Endometrial microvascular endothelial cells (primary cell): ENCODE measurements around the gene S100A9. TPM values are rescaled to one million over a fixed set of nuclear protein-coding genes. Genes with fewer than 3 reads are reported as not detected.
"Not testable (repeated sequence)": the region's sequence is repeated elsewhere in the genome, so short reads cannot be mapped to it uniquely, and the experiment has no call there.

Source experiments
- in situ Hi-C: cut with HindIII; loops from 2 replicates; pipeline ENCODE4 v1.10.0; 2017; ENCODE audit warnings: low sequenced_read_pairs, low pct_unique_long_range_greater_than_20kb; ENCODE audit errors: inconsistent ontology term
- total RNA-seq: library from RNA; depleted of rRNA; stranded (reverse); fragments of >200 nt; gene quantifications from one replicate; pipeline ENCODE4 v1.2.3, GENCODE V29; 2015; ENCODE audit errors: inconsistent ontology term

Gene S100A9
- total RNA-seq, 1 donor from 2014 or later = not detected

DNA sequence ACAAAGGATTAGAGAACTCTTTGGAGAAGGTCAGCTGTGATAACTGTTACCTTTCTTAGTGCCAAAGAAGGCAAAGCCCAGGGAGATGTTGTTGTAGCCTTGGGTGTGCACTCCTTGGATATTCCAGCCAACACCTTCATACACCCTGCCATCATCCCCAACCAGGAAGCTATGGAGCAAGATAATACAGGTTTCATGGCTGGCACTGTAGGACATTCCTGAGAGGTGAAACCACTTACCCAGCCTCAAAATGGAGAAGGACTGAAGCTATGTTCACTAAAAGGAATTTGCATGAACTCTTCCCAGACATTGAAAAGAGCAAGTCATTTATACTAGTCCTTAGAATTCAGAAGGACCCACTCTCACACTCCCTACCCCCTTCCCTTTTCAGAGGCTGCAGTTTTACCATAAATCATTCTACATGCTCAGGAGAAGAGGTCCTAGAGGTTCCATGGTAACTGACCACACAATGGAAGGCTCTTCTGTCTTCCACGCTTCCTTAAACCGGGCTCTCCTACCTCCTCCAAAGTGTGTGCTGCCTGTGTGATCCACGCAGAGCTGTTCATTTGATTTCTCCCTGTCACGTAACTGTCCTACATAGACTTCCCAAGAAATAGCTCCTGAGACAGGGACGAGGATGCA is 14.5 kb upstream of the S100A9 start:
- in situ Hi-C loops = no loop called here

DNA sequence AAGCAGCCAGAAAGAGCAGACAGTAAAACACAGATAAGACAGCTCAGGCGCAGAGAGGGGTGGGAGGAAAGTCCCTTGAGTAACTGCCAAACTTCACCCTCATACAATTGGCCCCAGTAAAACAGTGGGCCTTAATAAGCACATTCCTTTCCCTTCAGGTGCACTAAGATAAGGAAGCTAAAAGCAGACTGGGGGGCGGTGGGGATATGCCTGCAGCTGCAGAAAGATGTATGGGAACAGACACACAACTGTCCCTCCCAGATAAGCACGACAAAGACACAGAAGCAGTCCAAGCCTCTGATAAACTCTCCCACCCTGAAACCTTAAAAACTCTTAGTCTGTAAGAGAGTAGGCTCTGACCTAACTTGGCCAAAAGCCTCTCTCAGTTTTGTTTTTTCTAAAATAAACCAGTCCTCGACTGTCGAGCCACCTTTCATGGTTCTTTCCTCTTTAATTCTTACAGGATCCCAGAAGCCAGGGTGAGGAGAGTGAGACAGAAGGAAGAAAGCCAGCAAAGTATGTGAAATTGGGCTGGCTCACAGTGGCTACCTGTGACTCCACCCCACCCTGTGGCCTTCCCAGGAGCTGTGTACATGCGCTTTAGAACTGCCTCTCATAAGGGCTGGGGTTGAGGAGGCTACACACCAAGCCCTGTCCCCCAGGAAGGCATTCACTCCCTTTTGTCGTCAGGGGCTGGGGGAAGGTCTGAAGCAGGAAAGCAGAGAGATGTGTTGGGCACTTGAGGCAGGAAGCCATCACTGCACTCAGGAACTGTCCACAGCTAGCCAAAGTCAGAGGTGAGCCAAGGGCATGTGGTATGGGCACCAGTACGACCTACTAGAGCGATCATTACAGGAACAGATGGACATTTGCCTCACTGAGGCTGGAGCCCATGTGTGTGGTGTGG is 13.6 kb upstream of the S100A9 start:
- in situ Hi-C loops = no loop called here

DNA sequence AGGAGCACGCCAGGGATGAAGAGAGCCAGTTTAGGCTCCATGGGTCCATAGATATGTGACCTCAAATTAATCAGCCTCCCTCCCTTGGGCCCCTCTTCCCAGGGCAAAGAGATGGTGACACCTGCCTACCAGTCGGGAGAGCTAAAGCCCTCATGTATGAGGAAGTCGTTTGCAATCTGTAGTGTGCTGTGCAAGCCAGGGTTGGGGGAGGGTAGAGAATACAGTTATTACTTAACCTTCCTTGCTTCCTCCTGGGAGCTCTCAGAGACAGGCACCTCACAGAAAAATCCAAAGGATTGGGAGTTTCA is 13.0 kb upstream of the S100A9 start:
- in situ Hi-C loops = no loop called here

- in situ Hi-C loops = no loop called here
Observed at GRCh38 chr1:153345187-153346076, 12.2 kb upstream of the S100A9 start.

DNA sequence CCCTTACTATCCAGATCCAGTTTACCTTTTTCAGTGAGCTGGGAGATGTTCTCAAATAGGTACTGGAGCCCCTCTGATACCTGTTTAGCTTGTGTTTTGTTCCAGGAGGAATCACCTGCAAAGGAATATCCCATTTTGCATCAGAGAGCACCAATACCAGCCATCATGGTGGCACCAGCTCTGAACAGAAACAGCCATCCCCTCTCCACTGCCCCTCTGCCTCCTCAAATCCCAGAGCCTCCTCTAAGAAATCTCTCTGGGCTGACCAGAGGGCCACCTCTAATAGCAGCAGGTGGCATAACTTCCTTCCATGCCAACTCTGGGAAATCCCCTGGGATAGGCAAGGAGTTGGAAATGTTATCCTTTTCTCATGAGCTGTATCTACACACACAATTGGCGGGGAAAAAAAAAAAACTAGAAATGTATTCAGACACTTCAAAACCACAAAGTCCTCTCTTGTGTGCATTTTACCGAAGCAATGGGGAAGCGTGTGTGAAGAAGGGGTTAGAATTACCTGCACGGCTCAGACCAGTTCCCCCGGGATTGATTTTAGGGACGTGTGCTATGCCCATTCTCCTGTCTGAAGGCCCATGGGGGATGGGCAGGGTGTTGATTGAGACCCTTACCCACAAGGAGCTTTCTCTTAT is 11.5 kb upstream of the S100A9 start:
- in situ Hi-C loops = no loop called here

DNA sequence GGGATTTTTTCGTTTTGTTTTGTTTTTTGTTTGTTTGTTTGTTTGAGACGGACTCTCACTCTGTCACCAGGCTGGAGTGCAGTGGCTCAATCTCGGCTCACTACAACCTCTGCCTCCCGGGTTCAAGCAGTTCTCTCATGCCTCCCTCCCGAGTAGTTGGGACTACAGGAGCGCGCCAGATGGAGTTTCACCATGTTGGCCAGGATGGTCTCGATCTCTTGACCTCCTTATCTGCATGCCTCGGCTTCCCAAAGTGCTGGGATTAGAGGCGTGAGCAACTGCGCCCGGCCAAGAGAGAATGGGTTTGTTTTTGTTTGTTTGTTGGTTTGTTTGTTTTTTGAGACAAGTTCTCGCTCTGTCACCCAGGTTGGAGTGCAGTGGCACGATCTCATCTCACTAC is 10.6 kb upstream of the S100A9 start:
- in situ Hi-C loops = not testable (repeated sequence)

- in situ Hi-C loops = no loop called here
Observed at GRCh38 chr1:153347856-153348255, 9.8 kb upstream of the S100A9 start.

DNA sequence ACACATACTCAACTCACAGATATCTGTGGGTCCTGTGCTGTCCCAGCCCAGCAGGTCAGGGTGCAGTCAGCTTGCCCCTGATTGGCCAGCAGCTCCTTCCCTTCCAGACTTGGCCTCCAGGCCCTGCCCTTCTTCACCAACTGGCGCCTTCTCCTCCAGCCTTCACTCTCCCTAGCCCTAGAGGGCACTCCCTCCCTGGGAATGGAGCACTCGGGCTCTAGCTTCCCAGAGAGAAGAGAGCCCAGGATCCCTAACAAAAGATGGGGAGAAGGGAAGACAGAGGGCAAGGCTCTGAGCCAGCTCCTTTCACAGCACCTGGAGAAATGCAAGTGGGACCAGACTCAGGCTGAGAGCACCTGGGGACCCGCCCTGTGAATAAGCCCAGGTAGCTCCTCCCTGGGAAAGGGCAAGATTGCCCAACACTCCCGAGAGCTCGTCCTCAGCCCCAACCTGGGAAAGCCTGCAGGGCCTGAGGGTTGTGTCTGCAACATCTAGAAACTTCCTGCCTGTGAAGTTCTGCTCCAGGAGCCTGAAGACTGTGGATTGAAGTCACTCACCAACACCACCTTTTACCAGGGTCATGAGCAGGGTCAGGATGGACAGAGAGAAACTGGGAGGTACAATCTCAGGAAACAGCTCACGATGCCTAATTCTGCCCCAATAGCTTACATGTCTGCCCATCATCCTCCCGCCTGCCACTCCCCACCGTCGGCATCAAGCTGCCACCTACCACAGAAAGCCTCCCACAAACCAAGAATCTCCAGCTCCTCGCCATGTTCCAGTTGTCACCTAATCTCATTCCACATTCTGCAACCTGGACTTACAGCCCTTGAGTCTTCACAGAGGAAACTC is 8.9 kb upstream of the S100A9 start, which contains the start of gene PGLYRP4:
TSS of gene PGLYRP4 (minus strand) at position 331 of the 852 bp plus-strand sequence. CDS start 909 bp downstream, outside the sequence.
- in situ Hi-C loops = no loop called here

GRCh38 chr1:153349363-153350320 is 8.0 kb upstream of the S100A9 start:
- in situ Hi-C loops = loop anchor here (25.0 kb wide), 1 partner anchor 138 kb away; no protein-coding TSS in a partner anchor

GRCh38 chr1:153350321-153350957 is 7.2 kb upstream of the S100A9 start:
- in situ Hi-C loops = loop anchor here (25.0 kb wide), 1 partner anchor 137 kb away; no protein-coding TSS in a partner anchor

GRCh38 chr1:153352523-153352922 is 5.1 kb upstream of the S100A9 start:
- in situ Hi-C loops = loop anchor here (25.0 kb wide), 1 partner anchor 135 kb away; no protein-coding TSS in a partner anchor

DNA sequence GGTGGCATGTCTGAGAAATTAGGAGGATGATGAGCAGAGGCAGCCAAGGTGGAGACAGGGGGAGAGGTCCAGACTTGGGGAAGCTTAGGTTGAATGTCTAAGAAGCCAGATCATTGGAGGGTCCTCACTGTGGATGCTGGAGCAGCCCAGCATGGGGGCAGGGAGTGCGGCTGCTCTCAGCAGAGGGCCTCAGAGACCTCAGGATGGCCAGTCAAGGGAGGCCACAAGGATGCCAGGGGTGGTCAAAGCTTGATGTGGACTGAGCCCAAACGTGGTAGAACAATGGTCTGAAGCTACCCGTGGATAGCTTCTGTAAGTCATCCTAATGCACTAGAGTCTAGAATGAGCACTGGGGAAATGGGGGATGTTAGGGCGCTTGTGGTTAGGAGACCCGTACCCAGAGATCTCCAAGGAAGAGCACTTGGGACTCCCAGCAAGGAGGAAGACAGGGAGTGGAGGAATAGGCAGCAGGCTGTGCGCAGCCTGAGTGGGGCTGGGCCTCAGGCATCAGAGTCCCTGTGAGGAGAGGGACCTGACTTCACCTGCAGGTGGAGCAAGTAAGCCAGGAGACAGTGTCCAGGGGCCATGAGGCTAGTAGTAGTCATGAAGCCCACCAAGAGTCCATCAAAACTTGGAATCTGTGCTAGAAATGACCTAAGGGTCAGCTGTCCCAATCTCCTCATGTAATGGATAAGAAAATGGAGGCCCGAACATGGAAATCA is 4.3 kb upstream of the S100A9 start:
- in situ Hi-C loops = loop anchor here (25.0 kb wide), 1 partner anchor 134 kb away; no protein-coding TSS in a partner anchor

DNA sequence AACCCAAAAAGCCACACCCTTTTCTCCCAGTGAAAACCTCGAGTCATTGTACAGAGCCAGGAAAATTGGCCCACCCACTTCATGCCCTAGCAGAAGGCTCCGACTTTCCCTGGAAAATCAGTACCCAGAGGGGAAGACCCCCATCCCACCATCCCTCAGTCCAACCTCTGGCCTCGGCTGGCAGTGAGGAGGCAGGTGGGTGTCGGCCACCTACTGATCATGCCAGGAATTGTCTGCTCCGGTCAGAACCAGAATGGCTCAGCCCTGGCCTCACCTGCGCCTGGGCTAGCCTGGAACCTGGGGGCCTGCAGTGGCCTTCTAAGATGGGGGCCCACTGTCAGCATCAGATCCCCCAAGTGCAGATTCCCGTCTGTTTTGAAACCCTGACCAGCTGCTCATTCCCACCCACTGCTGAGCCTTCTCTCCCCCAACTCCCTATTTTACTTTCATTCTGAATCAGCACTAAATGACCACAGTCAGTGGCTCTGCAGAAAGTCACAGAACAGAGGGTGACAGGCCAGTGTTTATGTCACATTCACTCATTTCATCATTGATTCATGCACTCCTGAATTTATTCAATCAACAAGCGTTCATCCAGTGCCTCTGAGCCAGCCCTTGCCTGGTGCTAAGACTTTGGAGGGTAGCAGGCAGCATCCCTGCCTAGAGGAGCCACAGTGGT is 3.0 kb upstream of the S100A9 start:
- in situ Hi-C loops = loop anchor here (25.0 kb wide), 1 partner anchor 133 kb away; no protein-coding TSS in a partner anchor

- in situ Hi-C loops = loop anchor here (25.0 kb wide), 1 partner anchor 132 kb away; no protein-coding TSS in a partner anchor
Observed at GRCh38 chr1:153355445-153356071, 2.1 kb upstream of the S100A9 start.
